Measurements from ENCODE around the gene CPED1.
"Not testable (repeated sequence)": the region's sequence is repeated elsewhere in the genome, so short reads cannot be mapped to it uniquely, and the experiment has no call there.

CPED1 gene

GRCh38 chr7:121020989-121021969 is 32.8 kb downstream of the CPED1 start:
- DNase-seq, result no peak

DNA sequence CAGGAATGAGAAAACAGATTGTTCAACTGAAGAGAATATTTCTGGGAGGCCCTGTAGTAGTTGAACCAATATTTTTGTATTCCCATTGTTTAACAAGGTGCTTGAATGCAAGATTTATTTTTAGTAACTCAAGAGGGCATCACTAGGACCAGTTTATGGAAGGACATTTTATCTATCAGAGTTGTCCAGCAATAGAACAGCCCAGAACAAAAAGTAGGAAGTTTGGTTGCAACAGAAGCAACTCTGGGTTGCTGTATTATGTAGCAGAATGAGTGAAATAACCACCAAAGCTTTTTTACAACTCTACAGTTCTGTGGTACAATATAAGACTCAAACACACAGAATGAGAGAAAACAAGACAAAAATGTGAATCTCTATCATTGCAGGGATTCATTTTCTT is 34.7 kb downstream of the CPED1 start:
- DNase-seq, result no peak

GRCh38 chr7:121023683-121024511 is 35.4 kb downstream of the CPED1 start:
- no peak for DNase-seq

DNA sequence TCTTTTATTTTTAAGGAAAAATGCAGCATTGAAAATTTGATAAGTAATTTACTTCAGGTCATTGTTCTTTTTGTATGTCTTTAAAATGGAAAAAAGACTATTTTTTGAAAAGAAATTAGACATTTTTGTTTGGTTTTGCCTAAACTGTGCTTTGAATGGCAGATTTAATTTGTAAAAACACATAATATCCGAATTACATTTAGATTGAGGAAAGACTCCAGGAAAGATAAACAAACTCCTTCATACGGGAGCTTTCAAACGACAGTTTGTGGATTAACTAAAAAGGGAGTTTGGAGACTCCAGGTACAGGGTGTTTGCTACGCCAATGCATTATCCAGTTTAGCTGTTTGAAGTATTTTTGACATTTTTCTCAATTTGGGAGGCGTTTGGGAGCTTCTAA is 36.1 kb downstream of the CPED1 start:
- no peak for DNase-seq

GRCh38 chr7:121026159-121026558 is 37.6 kb downstream of the CPED1 start:
- no peak for DNase-seq

GRCh38 chr7:121026577-121027111 is 38.1 kb downstream of the CPED1 start:
- DNase-seq, result no peak

DNA sequence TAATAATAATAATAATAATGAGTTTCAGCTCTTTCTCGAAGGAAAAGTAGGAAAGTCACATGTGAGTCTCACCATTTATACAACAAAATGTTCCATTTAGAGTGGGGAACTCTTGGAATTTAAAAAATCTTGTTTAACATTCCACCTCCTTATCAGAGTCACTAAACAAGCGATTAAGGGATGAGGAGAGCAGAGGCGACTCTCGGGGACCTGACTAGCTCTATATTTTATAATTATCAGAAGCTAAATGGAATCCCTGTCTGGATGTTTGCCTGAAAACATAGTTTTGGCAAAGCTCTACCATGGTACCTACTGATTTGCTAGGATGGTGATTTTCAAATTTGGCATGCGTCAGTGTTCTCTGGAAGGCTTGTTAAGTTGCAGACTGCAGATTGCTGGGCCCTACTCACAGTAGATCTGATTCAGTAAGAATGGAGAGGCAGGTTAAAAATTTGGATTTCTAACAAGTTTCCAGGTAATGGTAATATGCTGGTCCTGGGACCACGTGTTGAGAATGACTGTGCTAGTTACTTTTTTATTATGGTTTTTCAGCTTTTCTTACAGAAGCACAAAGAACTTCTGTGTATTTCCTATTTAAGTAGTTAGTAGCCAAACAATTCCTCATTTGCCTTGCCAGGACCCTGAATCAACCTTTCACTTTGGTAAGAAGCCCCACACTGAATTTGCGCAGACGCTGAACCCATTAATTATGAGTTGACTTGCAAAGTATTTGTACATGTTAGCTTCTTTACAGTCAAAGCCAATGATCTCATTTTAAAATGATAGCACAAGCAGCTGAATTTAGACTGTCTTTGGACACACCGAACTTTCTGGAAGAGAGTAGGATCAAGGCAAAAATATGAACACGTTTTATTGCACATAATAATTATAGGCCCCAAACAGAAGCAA is 39.5 kb downstream of the CPED1 start:
- no peak for DNase-seq

DNA sequence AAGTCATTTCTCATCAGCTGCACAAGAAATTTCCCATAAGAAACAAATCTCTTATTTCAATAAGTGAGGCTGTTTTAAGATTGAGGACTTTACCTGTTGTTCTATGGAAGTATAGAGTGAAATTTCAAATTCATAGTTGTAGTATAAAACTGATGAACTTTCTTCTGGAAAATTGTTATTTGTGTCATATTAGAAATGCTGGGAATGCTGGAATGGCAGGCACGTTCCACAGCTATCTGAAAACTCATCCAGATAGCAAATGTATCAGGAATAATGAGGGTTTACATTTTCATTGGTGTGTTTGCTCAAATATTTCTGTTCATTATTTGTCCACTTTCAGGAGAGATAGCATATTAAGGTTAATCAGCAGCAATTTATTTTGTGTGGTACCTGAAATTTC is 40.8 kb downstream of the CPED1 start:
- no peak for DNase-seq

DNA sequence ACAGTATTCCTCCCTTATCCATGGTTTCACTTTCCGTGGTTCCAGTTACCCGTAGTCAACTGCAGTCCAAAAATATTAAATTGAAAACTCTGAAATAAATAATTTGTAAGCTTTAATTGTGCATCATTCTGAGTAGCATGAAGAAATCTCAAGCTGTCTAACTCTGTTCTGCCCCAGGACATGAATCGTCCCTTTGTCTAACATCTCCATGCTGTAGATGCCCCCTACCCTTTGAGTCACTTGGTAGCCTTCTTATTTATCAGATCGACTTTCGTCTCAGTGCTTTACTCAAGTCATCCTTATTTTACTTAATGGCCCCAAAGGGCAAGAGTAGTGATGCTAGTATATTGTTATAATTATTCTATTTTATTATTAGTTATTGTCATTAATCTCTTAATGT is 41.8 kb downstream of the CPED1 start:
- DNase-seq, result no peak

GRCh38 chr7:121032645-121033460 is 44.3 kb downstream of the CPED1 start:
- DNase-seq, result no peak

GRCh38 chr7:121034929-121035328 is 46.4 kb downstream of the CPED1 start:
- DNase-seq, result no peak

DNA sequence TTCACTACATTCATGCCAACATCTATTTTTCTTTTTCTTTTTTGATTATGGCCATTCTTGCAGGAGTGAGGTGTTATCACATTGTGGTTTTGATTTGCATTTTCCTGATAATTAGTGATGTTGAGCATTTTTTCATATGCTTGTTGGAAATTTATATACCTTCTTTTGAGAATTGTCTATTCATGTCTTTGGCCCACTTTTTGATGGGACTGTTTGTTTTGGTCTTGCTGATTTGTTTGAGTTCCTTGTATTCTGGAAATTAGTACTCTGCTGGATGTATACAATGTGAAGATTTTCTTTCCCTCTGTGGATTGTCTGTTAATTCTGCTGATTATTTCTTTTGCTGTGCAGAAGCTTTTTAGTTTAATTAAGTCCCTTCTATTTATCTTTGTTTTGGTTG is 48.3 kb downstream of the CPED1 start:
- not testable (repeated sequence) for DNase-seq

DNA sequence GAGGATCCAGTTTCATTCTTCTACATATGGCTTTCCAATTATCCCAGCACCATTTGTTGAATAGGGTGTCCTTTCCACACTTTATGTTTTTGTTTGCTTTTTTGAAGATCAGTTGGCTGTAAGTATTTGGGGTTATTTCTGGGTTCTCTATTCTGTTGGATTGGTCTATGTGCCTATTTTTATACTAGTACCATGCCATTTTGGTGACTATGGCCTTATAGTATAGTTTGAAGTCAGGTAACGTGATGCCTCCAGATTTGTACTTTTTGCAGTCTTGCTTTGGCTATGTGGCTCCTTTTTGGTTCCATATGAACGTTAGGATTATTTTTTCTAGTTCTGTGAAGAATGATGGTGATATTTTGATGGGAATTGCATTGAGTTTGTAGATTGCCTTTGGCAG is 48.8 kb downstream of the CPED1 start:
- not testable (repeated sequence) for DNase-seq

- no peak for DNase-seq
Observed at GRCh38 chr7:121037957-121038716, 49.6 kb downstream of the CPED1 start.

- no peak for DNase-seq
Observed at GRCh38 chr7:121038717-121039509, 50.4 kb downstream of the CPED1 start.

- no peak for DNase-seq
Observed at GRCh38 chr7:121039510-121039822, 51.0 kb downstream of the CPED1 start.

DNA sequence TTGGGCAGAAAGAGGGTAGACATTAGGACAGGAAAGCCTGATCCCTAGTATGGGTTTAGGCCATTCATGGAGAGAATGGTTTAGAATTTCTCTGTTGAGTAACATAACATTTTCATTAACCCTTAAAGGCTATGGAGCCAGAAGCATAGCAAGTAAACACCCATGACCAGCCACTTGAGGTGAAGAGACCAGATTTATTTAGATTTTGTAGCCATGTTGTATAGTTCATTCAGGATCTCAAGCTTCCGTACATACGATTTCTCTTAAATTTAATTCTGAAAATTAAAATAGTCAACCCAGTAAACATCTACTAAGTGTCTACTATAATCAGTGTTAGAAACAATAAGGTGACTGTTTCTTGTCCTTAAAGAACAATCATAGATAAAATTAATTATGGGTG is 51.5 kb downstream of the CPED1 start:
- DNase-seq, result no peak

- DNase-seq, result no peak
Observed at GRCh38 chr7:121041516-121042148, 53.1 kb downstream of the CPED1 start.

GRCh38 chr7:121042195-121042594 is 53.7 kb downstream of the CPED1 start:
- DNase-seq, result no peak

- DNase-seq, result no peak
Observed at GRCh38 chr7:121042899-121043298, 54.4 kb downstream of the CPED1 start.
